Sciatic nerve (tissue), 2 donors: ENCODE results near the gene VWA3B. TPM values are rescaled to one million over a fixed set of nuclear protein-coding genes. Genes with fewer than 3 reads are reported as not detected.
"Not testable (repeated sequence)": the region's sequence is repeated elsewhere in the genome, so short reads cannot be mapped to it uniquely, and the experiment has no call there.

Source experiments
- ATAC-seq: fragments of 200-7000 bp; cut with Tn5 transposase; one replicate; pipeline ENCODE4 v1.9.1; 2020; ENCODE audit warnings: mild to moderate bottlenecking, moderate library complexity
- DNase-seq: peaks from one replicate; pipeline ENCODE4 v3.0.0-alpha.2; 2020; ENCODE audit warnings: low spot score
- intact Hi-C: fragments of 100-400 bp; cut with DNase I; formaldehyde crosslinking; loops from one replicate; pipeline ENCODE4 v1.14.2; 2022
- total RNA-seq: library from RNA; stranded (reverse); fragmentation: NEBNext Ultra II Directional; extraction: Animal tissue kit (Norgen Biotek cat#: 25700); gene quantifications from one replicate; pipeline ENCODE4 v1.2.1, GENCODE V29; 2021
- donor health status: DM: no; HTN: no; CAD: no.
- donor health status: DM: no; HTN: no; CAD: no.

VWA3B gene
- total RNA-seq, 1 donor from 2014 or later, result 0.80 TPM

- no peak for ATAC-seq
- intact Hi-C loops, result no loop called here
- DNase-seq, result no peak
Measured at GRCh38 chr2:98123286-98123685, 36.3 kb downstream of the VWA3B start.

- DNase-seq (no peak), ATAC-seq (no peak)
- intact Hi-C loops, result no loop called here
Measured at GRCh38 chr2:98126061-98126460, 39.1 kb downstream of the VWA3B start.

- intact Hi-C loops, result no loop called here
- DNase-seq (no peak), ATAC-seq (no peak)
Measured at GRCh38 chr2:98127229-98127989, 40.4 kb downstream of the VWA3B start.

GRCh38 chr2:98128556-98129109 lies 41.7 kb downstream of the VWA3B start:
- intact Hi-C loops, result no loop called here
- no peak for DNase-seq
- no peak for ATAC-seq

- ATAC-seq, DNase-seq, intact Hi-C loops: not testable (repeated sequence)
Measured at GRCh38 chr2:98130073-98130472, 43.1 kb downstream of the VWA3B start.

- DNase-seq (no peak), ATAC-seq (peak; percentile 90)
- intact Hi-C loops, result no loop called here
Measured at GRCh38 chr2:98134172-98135005, 47.4 kb downstream of the VWA3B start.

- ATAC-seq, result no peak
- intact Hi-C loops, result no loop called here
- DNase-seq, result no peak
Measured at GRCh38 chr2:98137196-98137595, 50.2 kb downstream of the VWA3B start.

GRCh38 chr2:98138978-98139377 lies 52.0 kb downstream of the VWA3B start:
- ATAC-seq, intact Hi-C loops, DNase-seq: not testable (repeated sequence)

- peak; percentile 67 for DNase-seq
- peak; percentile 78 for ATAC-seq
- intact Hi-C loops, result loop anchor here (10.0 kb wide), 1 partner anchor 335 kb away; no protein-coding TSS in a partner anchor
Measured at GRCh38 chr2:98140210-98140609, 53.2 kb downstream of the VWA3B start.

- intact Hi-C loops, result loop anchor here (10.0 kb wide), 1 partner anchor 337 kb away; no protein-coding TSS in a partner anchor
- no peak for DNase-seq
- ATAC-seq, result no peak
Measured at GRCh38 chr2:98142106-98142791, 55.3 kb downstream of the VWA3B start.

GRCh38 chr2:98145070-98145469 lies 58.1 kb downstream of the VWA3B start:
- DNase-seq (no peak), ATAC-seq (no peak)
- intact Hi-C loops, result loop anchor here (10.0 kb wide), 1 partner anchor 340 kb away; no protein-coding TSS in a partner anchor

- intact Hi-C loops, result loop anchor here (10.0 kb wide), 1 partner anchor 343 kb away; no protein-coding TSS in a partner anchor
- not testable (repeated sequence) for DNase-seq, ATAC-seq
Measured at GRCh38 chr2:98147900-98148299, 60.9 kb downstream of the VWA3B start.

- ATAC-seq, result peak; percentile 46
Measured at GRCh38 chr2:98148595-98149332, 61.8 kb downstream of the VWA3B start.

GRCh38 chr2:98149333-98149697 lies 62.3 kb downstream of the VWA3B start:
- intact Hi-C loops, result loop anchor here (10.0 kb wide), 1 partner anchor 345 kb away; no protein-coding TSS in a partner anchor
- DNase-seq, result no peak
- peak; percentile 93 for ATAC-seq

More at GRCh38 chr2:98148595-98149332, 61.8 kb downstream of the VWA3B start:
- intact Hi-C loops, result loop anchor here (10.0 kb wide), 1 partner anchor 344 kb away; no protein-coding TSS in a partner anchor
- DNase-seq, result no peak

- no peak for ATAC-seq
Measured at GRCh38 chr2:98153481-98153880, 66.5 kb downstream of the VWA3B start.

GRCh38 chr2:98155291-98155690 lies 68.3 kb downstream of the VWA3B start:
- intact Hi-C loops, result no loop called here
- ATAC-seq (no peak), DNase-seq (no peak)

More at GRCh38 chr2:98153481-98153880, 66.5 kb downstream of the VWA3B start:
- intact Hi-C loops, result no loop called here
- DNase-seq, result no peak

- ATAC-seq (no peak), DNase-seq (no peak)
- intact Hi-C loops, result no loop called here
Measured at GRCh38 chr2:98155716-98156115, 68.7 kb downstream of the VWA3B start.

GRCh38 chr2:98156304-98156703 lies 69.3 kb downstream of the VWA3B start:
- ATAC-seq, result no peak
- intact Hi-C loops, result no loop called here
- no peak for DNase-seq
